ENCODE measurements around the gene ACTN4.
"Not testable (repeated sequence)": the region's sequence is repeated elsewhere in the genome, so short reads cannot be mapped to it uniquely, and the experiment has no call there.

Gene ACTN4

DNA sequence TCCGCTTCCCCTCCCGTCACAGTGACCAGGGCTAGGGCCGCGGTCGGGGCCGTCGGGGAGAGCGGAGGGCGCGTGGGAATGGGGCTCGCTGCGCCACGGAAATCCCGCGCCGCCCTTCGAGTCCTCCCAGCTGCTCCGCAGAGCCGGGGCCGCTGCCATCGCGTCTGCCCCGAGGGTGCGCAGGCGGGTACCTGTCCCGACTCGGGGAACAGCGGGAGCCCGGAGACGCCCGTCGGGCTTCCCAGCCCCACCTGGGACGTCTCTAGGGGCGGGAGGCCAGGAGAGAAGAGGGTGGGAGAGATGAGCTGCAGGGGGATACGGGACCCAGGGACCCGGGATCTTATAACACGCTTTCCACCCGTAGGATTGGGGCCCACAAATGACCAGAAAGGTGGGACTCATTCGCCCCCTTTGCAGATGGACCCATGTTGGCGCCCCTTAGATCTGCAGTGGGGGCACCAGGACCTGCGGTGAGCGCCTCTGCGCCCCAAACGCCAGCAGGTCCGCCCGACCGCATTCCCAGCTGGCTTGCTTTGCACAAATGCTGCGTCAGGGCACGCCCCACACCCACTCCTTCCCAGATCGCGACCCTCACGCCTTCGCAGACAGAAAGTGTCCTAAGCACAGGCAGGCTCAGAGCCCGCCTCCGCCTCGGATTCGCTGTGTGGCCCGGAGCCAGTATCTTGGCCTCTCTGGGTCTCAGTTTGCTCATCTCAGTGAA lies 122.9 kb downstream of the ACTN4 start:
- DNase-seq (ENCODE audit: low read depth), result not testable (repeated sequence)

DNA sequence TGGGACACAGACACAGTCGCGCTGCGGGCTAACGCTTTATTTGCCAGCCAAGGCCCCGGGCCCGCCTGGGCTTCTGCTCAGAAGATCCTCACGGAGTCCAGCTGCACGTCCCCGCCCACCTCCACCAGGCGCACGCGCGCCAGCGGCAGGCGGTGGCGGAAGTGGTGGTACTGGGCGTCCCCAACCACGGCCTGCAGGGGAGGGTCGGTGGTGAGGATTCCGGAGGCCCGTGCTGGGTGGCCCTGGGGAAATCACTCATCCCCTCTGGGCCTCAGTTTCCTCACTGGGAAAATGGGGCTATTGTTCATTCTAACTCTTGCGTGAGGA lies 123.5 kb downstream of the ACTN4 start:
- not testable (repeated sequence) for DNase-seq (ENCODE audit: low read depth)

DNA sequence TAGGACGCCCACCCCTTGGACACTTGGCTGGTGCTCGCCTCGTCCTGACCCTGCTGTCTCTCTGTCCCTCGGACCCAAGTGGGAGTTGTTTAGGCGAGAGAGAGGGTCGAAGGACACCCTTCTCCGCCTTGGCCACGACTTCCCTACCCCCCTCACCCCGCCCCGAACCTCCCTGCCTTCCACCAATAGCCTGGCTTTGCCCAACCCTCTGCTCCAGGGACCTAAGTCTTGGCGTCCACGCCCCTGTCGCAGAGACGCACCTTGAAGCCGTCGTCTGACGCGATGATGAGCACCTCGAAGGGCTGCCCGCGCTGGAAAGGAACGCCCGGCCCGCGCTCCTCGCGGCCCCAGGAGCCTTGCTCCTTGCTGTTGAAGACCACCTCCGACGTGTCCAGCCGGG lies 124.1 kb downstream of the ACTN4 start:
- DNase-seq (ENCODE audit: low read depth), result not testable (repeated sequence)

DNA sequence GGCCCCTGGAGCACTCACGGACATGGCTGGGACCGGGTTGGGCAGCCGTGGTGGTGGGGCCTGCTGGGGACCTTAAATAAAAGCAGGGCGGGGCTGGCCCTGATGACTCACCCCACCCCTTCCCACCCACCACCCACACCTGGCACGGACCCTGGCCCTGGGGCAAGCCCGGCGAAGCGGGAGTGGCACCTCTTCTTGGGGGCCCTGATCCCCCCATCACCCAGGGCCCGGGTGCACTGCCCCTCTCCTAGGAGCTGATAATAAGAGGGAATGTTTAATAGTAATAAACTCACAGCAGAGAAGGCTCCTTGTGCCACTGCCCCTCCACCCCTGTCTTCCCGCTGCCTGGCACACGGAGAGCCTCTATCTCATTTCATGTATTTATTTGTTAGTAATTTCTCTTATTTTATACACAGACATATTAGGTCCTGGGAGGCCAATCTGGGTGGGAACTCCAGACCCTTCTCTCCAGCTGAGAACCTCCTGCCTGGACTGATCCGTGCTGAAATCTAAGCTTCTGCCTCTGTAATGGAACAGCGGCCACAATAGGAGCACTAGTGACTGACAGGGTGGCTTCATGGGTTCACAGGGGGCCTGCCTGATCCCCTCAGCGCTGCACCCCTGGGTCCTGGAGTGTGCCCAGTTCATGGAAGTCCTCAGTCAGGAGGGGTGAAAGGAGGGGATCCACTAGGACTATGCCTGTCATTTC lies 126.2 kb downstream of the ACTN4 start, which contains the start of gene LGALS7:
Gene LGALS7 (minus strand): TSS at position 49 of the 709 bp plus-strand sequence. CDS start 25 bp downstream, at position 24.
- DNase-seq (ENCODE audit: low read depth), result no peak

DNA sequence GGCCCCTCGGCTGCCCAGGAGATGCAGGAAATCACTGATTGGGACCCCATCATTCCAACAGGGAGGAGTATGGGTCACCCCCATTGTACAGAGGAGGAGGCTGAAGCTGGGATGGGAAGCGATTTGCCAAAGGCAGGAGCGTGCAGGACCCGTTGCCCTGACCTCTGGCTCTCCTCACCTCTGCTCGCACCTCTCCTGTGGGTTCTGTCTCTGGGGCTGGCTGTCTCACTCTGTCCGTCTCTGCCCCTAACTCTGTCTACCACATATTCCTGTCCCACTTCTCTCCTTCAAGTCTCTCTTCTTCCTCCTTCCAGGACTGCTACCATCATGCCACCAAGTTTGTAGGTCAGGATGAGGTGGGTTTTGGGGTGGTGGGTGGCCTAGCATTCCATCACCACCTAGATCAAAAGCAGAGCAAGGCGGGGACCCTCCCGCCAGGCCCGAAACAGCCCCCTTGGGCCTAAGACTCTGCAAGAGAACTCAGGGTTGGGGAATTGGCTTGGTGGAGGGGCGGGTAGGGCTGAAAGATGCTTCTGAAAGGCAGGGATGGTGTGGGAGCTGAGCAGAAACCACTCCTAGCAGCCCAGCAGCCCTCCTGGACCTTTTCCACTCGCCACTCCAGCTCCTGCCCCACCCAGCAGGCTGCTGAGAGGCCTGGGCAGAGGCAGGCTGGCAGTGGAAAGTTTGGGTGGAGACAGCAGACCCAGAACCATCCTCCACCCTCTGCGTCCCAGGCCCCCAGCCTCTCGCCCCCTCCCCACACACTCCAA lies 126.9 kb downstream of the ACTN4 start:
- no peak for DNase-seq (ENCODE audit: low read depth)

DNA sequence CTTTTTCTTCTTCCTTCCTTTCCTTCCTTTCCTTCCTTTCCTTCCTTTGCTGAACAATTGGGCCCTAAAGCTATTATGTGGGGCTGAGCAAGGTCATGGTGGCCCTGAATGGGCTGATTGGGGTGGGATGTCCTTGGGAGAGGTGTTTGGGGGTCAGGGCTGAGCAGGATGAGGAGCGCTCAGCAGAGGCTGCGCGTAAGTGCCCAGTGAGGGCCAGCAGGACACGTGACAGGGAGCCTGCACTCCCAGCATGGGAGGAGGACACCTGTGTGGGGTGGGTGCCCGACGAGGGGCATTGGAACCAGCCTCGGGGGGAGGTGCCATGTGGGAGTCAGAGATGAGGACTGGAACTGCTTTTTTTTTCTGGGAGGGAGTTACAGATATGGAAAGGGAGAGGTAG lies 131.3 kb downstream of the ACTN4 start:
- DNase-seq (ENCODE audit: low read depth), result no peak

DNA sequence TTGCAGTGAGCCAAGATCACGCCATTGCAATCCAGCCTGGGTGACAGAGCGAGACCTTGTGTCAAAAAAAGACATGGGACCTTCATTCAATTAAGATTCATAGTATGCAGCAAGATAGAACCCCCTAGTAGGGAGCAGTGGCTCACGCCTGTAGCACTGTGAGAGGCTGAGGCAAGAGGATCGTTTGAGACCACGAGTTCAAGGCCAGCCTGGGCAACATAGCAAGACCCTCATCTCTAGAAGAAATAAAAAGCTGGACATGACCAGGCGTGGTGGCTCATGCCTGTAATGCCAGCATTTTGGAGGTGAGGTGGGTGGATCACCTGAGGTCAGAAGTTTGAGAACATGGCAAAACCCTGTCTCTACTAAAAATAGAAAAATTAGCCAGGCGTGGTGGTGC lies 133.0 kb downstream of the ACTN4 start:
- DNase-seq (ENCODE audit: low read depth), result no peak

DNA sequence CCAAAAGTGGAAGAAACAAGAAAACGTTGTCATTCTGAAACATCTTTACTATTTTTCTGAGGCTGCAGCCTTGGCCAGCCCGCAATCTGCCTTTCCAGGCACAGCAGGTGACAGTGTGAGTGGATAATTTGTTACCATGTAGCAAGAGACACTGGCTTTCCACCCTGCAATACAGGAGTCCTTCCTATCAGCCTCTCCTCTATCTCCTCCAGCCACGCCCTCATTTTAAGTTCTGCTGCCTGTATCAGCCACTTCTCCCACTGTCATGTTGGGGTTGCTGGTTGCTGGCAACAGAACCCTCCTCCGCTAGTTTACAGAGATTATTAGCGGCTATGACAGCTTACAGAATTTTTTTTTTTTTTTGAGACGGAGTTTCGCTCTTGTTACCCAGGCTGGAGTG lies 133.6 kb downstream of the ACTN4 start:
- no peak for DNase-seq (ENCODE audit: low read depth)
